ENCODE results near the gene ANO10.

ANO10 gene

GRCh38 chr3:43413676-43414368, 208.0 kb downstream of the ANO10 start:
- DNase-seq (ENCODE audit: low spot score) = no peak

GRCh38 chr3:43411429-43411828, 210.4 kb downstream of the ANO10 start:
- DNase-seq (ENCODE audit: low spot score) = peak; percentile 49

GRCh38 chr3:43410592-43410991, 211.2 kb downstream of the ANO10 start:
- DNase-seq (ENCODE audit: low spot score) = no peak

- no peak for DNase-seq (ENCODE audit: low spot score)
These were observed 212.3 kb downstream of the ANO10 start for GRCh38 chr3:43409506-43409905.

- DNase-seq (ENCODE audit: low spot score) = no peak
These were observed 215.2 kb downstream of the ANO10 start for GRCh38 chr3:43406643-43407023.

GRCh38 chr3:43405888-43406642, 215.7 kb downstream of the ANO10 start:
- DNase-seq (ENCODE audit: low spot score) = no peak

- DNase-seq (ENCODE audit: low spot score) = no peak
These were observed 220.8 kb downstream of the ANO10 start for GRCh38 chr3:43400781-43401730.

- no peak for DNase-seq (ENCODE audit: low spot score)
These were observed 221.6 kb downstream of the ANO10 start for GRCh38 chr3:43400167-43400566.

GRCh38 chr3:43399034-43399433, 222.8 kb downstream of the ANO10 start:
- no peak for DNase-seq (ENCODE audit: low spot score)

- DNase-seq (ENCODE audit: low spot score) = peak; percentile 16
These were observed 227.7 kb downstream of the ANO10 start for GRCh38 chr3:43394041-43394554.

GRCh38 chr3:43391621-43392020, 230.2 kb downstream of the ANO10 start:
- no peak for DNase-seq (ENCODE audit: low spot score)

- no peak for DNase-seq (ENCODE audit: low spot score)
These were observed 231.6 kb downstream of the ANO10 start for GRCh38 chr3:43390255-43390588.

- peak; percentile 20 for DNase-seq (ENCODE audit: low spot score)
These were observed 232.2 kb downstream of the ANO10 start for GRCh38 chr3:43389388-43390254.

- no peak for DNase-seq (ENCODE audit: low spot score)
These were observed 232.9 kb downstream of the ANO10 start for GRCh38 chr3:43388915-43389314.

GRCh38 chr3:43388175-43388574, 233.6 kb downstream of the ANO10 start:
- no peak for DNase-seq (ENCODE audit: low spot score)

- DNase-seq (ENCODE audit: low spot score) = no peak
These were observed 242.5 kb downstream of the ANO10 start for GRCh38 chr3:43379343-43379742.

GRCh38 chr3:43378066-43378935, 243.5 kb downstream of the ANO10 start:
- DNase-seq (ENCODE audit: low spot score) = no peak

GRCh38 chr3:43373560-43373928, 248.3 kb downstream of the ANO10 start:
- DNase-seq (ENCODE audit: low spot score) = no peak

GRCh38 chr3:43372809-43373559, 248.8 kb downstream of the ANO10 start:
- no peak for DNase-seq (ENCODE audit: low spot score)
